ENCODE measurements around the gene SRRT. TPM values are rescaled to one million over a fixed set of nuclear protein-coding genes. Genes with fewer than 3 reads are reported as not detected.

Gene SRRT
- total and polyA plus RNA-seq, 2 donors (not counting 1 experiment from before 2014, with no cell fraction given) = 198 to 209 TPM

DNA sequence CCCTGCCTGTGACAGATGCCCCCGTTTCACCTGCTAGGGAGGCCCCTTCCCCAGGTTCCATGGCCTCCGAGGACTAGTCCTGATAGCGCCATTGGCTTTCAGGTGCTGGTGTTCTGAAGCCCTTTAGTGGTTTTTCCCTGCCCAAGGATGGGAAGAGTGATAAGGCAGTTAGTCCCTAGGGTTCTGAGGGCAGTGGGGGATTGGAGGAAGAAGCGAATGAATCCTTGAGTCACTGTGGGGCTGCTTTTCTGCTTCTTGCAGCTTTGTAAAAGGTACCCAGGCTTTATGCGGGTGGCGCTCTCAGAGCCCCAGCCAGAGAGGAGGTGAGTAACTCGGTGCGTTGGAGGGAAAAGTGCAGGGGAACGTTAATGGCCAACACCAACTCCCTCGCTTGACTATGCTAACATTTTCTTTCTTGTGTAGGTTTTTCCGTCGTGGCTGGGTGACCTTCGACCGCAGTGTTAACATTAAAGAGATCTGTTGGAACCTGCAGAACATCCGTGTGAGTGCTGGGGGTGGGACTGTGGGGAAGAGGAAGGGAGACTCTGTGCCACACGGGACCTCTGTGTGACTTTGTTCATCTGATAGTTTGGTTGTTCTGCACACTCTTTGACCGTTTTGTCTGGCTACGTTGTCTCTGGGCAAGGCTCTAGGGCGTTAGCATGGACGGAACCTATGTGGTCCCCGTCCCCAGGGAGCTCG is 10.7 kb downstream of the SRRT start:
- no peak overlapping the region for H3K27ac ChIP-seq (ENCODE audit: low read length in 2 of 2)
- Mint-ChIP-seq H3K4me1 (peaks cover 47% of the 10 kb centered on the region), H3K9me3 (ENCODE audit: insufficient read depth) (no peaks in the 10 kb centered on the region), H3K27me3 (peaks cover under 1% of the 10 kb centered on the region), H3K27ac (peak overlapping the region; percentile 37), H3K4me3 (no peak overlapping the region)
- TF ChIP-seq, protein P1, sequence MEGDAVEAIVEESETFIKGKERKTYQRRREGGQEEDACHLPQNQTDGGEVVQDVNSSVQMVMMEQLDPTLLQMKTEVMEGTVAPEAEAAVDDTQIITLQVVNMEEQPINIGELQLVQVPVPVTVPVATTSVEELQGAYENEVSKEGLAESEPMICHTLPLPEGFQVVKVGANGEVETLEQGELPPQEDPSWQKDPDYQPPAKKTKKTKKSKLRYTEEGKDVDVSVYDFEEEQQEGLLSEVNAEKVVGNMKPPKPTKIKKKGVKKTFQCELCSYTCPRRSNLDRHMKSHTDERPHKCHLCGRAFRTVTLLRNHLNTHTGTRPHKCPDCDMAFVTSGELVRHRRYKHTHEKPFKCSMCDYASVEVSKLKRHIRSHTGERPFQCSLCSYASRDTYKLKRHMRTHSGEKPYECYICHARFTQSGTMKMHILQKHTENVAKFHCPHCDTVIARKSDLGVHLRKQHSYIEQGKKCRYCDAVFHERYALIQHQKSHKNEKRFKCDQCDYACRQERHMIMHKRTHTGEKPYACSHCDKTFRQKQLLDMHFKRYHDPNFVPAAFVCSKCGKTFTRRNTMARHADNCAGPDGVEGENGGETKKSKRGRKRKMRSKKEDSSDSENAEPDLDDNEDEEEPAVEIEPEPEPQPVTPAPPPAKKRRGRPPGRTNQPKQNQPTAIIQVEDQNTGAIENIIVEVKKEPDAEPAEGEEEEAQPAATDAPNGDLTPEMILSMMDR (IDR thresholded peaks at IDR 0.05) = no peak
- no peak for TF ChIP-seq EZH2 (IDR thresholded peaks at IDR 0.05; ENCODE audit: borderline replicate concordance, insufficient read depth, low read depth, low read length, poor library complexity, severe bottlenecking)
- peaks cover 49% of the 10 kb centered on the region for H4K20me1 ChIP-seq (ENCODE audit: control insufficient read depth, insufficient read depth, low read length, poor library complexity, severe bottlenecking)
- H3K4me2 ChIP-seq (replicated peaks; ENCODE audit: low read depth, low read length, poor library complexity, severe bottlenecking) = no peak overlapping the region
- peaks cover 32 to 41% of the 10 kb centered on the region in 2 donors for H3K4me1 ChIP-seq (ENCODE audit: control insufficient read depth in 2 of 2, insufficient read depth in 2 of 2, low read length in 2 of 2)
- CTCF ChIA-PET = interaction anchor here (3.4 to 3.8 kb wide), 2 partner anchors 10 to 34 kb away, joined by 16 to 17 read pairs; partner anchors contain the start of genes SLC12A9 and SRRT
- peaks cover 30% of the 10 kb centered on the region for H3K79me2 ChIP-seq (ENCODE audit: control insufficient read depth, insufficient read depth, low read length)
- intact Hi-C loops (cut with micrococcal nuclease) = loop anchor here (2.0 kb wide), 1 partner anchor 359 kb away; the partner anchor contains the start of gene FIS1
- DNase-seq = no peak
- peaks cover 0 to 16% (median 0%) of the 10 kb centered on the region in 3 donors for H3K9me3 ChIP-seq (ENCODE audit: control extremely low read depth in 1 of 3, control insufficient read depth in 2 of 3, insufficient read depth in 1 of 3, low read length in 2 of 3)
- no peak overlapping the region for H3K9ac ChIP-seq (ENCODE audit: low read length)
- WGBS (ENCODE audit: insufficient coverage) = 85% methylated on average over 19 of the region's 22 CpGs
- no peak overlapping the region for H2AFZ ChIP-seq (ENCODE audit: insufficient read depth, low read depth, low read length, poor library complexity, severe bottlenecking)
- no peak overlapping the region for H3K4me3 ChIP-seq (ENCODE audit: control extremely low read depth in 1 of 5, extremely low read depth in 1 of 5, insufficient read depth in 1 of 5, low read depth in 2 of 5, low read length in 4 of 5)
- H3K36me3 ChIP-seq (replicated peaks in 1 of 2; ENCODE audit: control extremely low read depth in 1 of 2, control insufficient read depth in 1 of 2, extremely low read depth in 1 of 2, insufficient read depth in 2 of 2, low read length in 1 of 2) = peaks cover 0 to 74% of the 10 kb centered on the region in 2 experiments
- ATAC-seq (ENCODE audit: low read depth) = no peak
- peaks cover 0 to 2% (median 0%) of the 10 kb centered on the region in 4 experiments for H3K27me3 ChIP-seq (replicated peaks in 1 of 4; ENCODE audit: control extremely low read depth in 1 of 4, control insufficient read depth in 3 of 4, insufficient read depth in 4 of 4, low read length in 3 of 4)
- POLR2A ChIA-PET = interaction anchor here (5.6 kb wide), 1 partner anchor 10 kb away, joined by 84 read pairs; the partner anchor contains the start of gene SRRT
